Measurements from ENCODE around the gene ZCCHC24.

ZCCHC24 gene

GRCh38 chr10:79380125-79380945 lies 65.1 kb downstream of the ZCCHC24 start:
- DNase-seq (ENCODE audit: low spot score in 2 of 2) (peak in 1 of 2 donors; percentile 2), ATAC-seq (replicated peaks; ENCODE audit: extremely low read depth, poor library complexity, severe bottlenecking) (no peak)
- no peak overlapping the region for H3K27ac Mint-ChIP-seq (ENCODE audit: low read depth)
- no peaks in the 10 kb centered on the region for H3K27me3 Mint-ChIP-seq
- H3K36me3 Mint-ChIP-seq (ENCODE audit: insufficient read depth) = no peaks in the 10 kb centered on the region
- H3K9me3 Mint-ChIP-seq = no peaks in the 10 kb centered on the region
- no peaks in the 10 kb centered on the region for H3K4me1 Mint-ChIP-seq
- H3K4me3 Mint-ChIP-seq = no peak overlapping the region

- H3K4me3 Mint-ChIP-seq = no peak overlapping the region
Measured at GRCh38 chr10:79379512-79380124, 65.8 kb downstream of the ZCCHC24 start.

GRCh38 chr10:79378647-79379511 lies 66.5 kb downstream of the ZCCHC24 start:
- DNase-seq (ENCODE audit: low spot score in 2 of 2) = peak in 1 of 2 donors; percentile 10
- no peak overlapping the region for H3K27ac Mint-ChIP-seq (ENCODE audit: low read depth)
- no peak for ATAC-seq (replicated peaks; ENCODE audit: extremely low read depth, poor library complexity, severe bottlenecking)
- no peak overlapping the region for H3K4me3 Mint-ChIP-seq
- H3K4me1 Mint-ChIP-seq = peaks cover 6% of the 10 kb centered on the region
- no peaks in the 10 kb centered on the region for H3K9me3 Mint-ChIP-seq
- no peaks in the 10 kb centered on the region for H3K27me3 Mint-ChIP-seq
- H3K36me3 Mint-ChIP-seq (ENCODE audit: insufficient read depth) = peaks cover 3% of the 10 kb centered on the region

More at GRCh38 chr10:79379512-79380124, 65.8 kb downstream of the ZCCHC24 start:
- DNase-seq (ENCODE audit: low spot score in 2 of 2) (peak in 1 of 2 donors; percentile 5), ATAC-seq (replicated peaks; ENCODE audit: extremely low read depth, poor library complexity, severe bottlenecking) (no peak)
- no peaks in the 10 kb centered on the region for H3K27me3 Mint-ChIP-seq
- H3K27ac Mint-ChIP-seq (ENCODE audit: low read depth) = no peak overlapping the region
- H3K36me3 Mint-ChIP-seq (ENCODE audit: insufficient read depth) = peaks cover 3% of the 10 kb centered on the region
- peaks cover 3% of the 10 kb centered on the region for H3K4me1 Mint-ChIP-seq
- H3K9me3 Mint-ChIP-seq = no peaks in the 10 kb centered on the region

- H3K27ac Mint-ChIP-seq (ENCODE audit: low read depth) = no peak overlapping the region
- no peaks in the 10 kb centered on the region for H3K9me3 Mint-ChIP-seq
- DNase-seq (ENCODE audit: low spot score in 2 of 2) = no peak
- H3K27me3 Mint-ChIP-seq = no peaks in the 10 kb centered on the region
- H3K4me1 Mint-ChIP-seq = peaks cover 6% of the 10 kb centered on the region
- H3K4me3 Mint-ChIP-seq = no peak overlapping the region
- H3K36me3 Mint-ChIP-seq (ENCODE audit: insufficient read depth) = peaks cover 3% of the 10 kb centered on the region
- ATAC-seq (replicated peaks; ENCODE audit: extremely low read depth, poor library complexity, severe bottlenecking) = no peak
Measured at GRCh38 chr10:79378383-79378646, 67.1 kb downstream of the ZCCHC24 start.

- H3K27ac Mint-ChIP-seq (ENCODE audit: low read depth) = no peak overlapping the region
- H3K4me3 Mint-ChIP-seq = no peak overlapping the region
- ATAC-seq (replicated peaks; ENCODE audit: extremely low read depth, poor library complexity, severe bottlenecking) (no peak), DNase-seq (ENCODE audit: low spot score in 2 of 2) (peak in 1 of 2 donors; percentile 8)
- no peaks in the 10 kb centered on the region for H3K27me3 Mint-ChIP-seq
- no peaks in the 10 kb centered on the region for H3K9me3 Mint-ChIP-seq
- H3K4me1 Mint-ChIP-seq = peaks cover 6% of the 10 kb centered on the region
- H3K36me3 Mint-ChIP-seq (ENCODE audit: insufficient read depth) = peaks cover 3% of the 10 kb centered on the region
Measured at GRCh38 chr10:79377557-79378382, 67.7 kb downstream of the ZCCHC24 start.

- Mint-ChIP-seq H3K27me3 (no peaks in the 10 kb centered on the region), H3K36me3 (ENCODE audit: insufficient read depth) (peaks cover 3% of the 10 kb centered on the region), H3K4me1 (peaks cover 6% of the 10 kb centered on the region), H3K9me3 (no peaks in the 10 kb centered on the region), H3K4me3 (no peak overlapping the region), H3K27ac (ENCODE audit: low read depth) (no peak overlapping the region)
- ATAC-seq (replicated peaks; ENCODE audit: extremely low read depth, poor library complexity, severe bottlenecking) (no peak), DNase-seq (ENCODE audit: low spot score in 2 of 2) (peak in 1 of 2 donors; percentile 11)
Measured at GRCh38 chr10:79376751-79377556, 68.5 kb downstream of the ZCCHC24 start.

- no peak overlapping the region for H3K27ac Mint-ChIP-seq (ENCODE audit: low read depth)
Measured at GRCh38 chr10:79376078-79376628, 69.3 kb downstream of the ZCCHC24 start.

GRCh38 chr10:79375321-79376077 lies 69.9 kb downstream of the ZCCHC24 start:
- no peak overlapping the region for H3K27ac Mint-ChIP-seq (ENCODE audit: low read depth)
- DNase-seq (ENCODE audit: low spot score in 2 of 2) = peak in 1 of 2 donors; percentile 11
- H3K27me3 Mint-ChIP-seq = no peaks in the 10 kb centered on the region
- H3K4me3 Mint-ChIP-seq = no peak overlapping the region
- H3K4me1 Mint-ChIP-seq = peaks cover 6% of the 10 kb centered on the region
- no peaks in the 10 kb centered on the region for H3K9me3 Mint-ChIP-seq
- ATAC-seq (replicated peaks; ENCODE audit: extremely low read depth, poor library complexity, severe bottlenecking) = no peak
- peaks cover 3% of the 10 kb centered on the region for H3K36me3 Mint-ChIP-seq (ENCODE audit: insufficient read depth)

More at GRCh38 chr10:79376078-79376628, 69.3 kb downstream of the ZCCHC24 start:
- no peaks in the 10 kb centered on the region for H3K27me3 Mint-ChIP-seq
- no peak overlapping the region for H3K4me3 Mint-ChIP-seq
- ATAC-seq (replicated peaks; ENCODE audit: extremely low read depth, poor library complexity, severe bottlenecking) (no peak), DNase-seq (ENCODE audit: low spot score in 2 of 2) (peak in 1 of 2 donors; percentile 4)
- H3K36me3 Mint-ChIP-seq (ENCODE audit: insufficient read depth) = peaks cover 3% of the 10 kb centered on the region
- peaks cover 6% of the 10 kb centered on the region for H3K4me1 Mint-ChIP-seq
- no peaks in the 10 kb centered on the region for H3K9me3 Mint-ChIP-seq

- Mint-ChIP-seq H3K9me3 (no peaks in the 10 kb centered on the region), H3K27me3 (no peaks in the 10 kb centered on the region), H3K36me3 (ENCODE audit: insufficient read depth) (peaks cover 3% of the 10 kb centered on the region), H3K27ac (ENCODE audit: low read depth) (no peak overlapping the region), H3K4me3 (no peak overlapping the region), H3K4me1 (peaks cover 6% of the 10 kb centered on the region)
- ATAC-seq (replicated peaks; ENCODE audit: extremely low read depth, poor library complexity, severe bottlenecking) = peak; percentile 43
- DNase-seq (ENCODE audit: low spot score in 2 of 2) = peak; percentile 58 to 70
Measured at GRCh38 chr10:79374312-79375191, 70.9 kb downstream of the ZCCHC24 start.

- no peak overlapping the region for H3K27ac Mint-ChIP-seq (ENCODE audit: low read depth)
- no peaks in the 10 kb centered on the region for H3K9me3 Mint-ChIP-seq
- ATAC-seq (replicated peaks; ENCODE audit: extremely low read depth, poor library complexity, severe bottlenecking) = no peak
- no peak for DNase-seq (ENCODE audit: low spot score in 2 of 2)
- peaks cover 6% of the 10 kb centered on the region for H3K4me1 Mint-ChIP-seq
- H3K36me3 Mint-ChIP-seq (ENCODE audit: insufficient read depth) = peaks cover 3% of the 10 kb centered on the region
- H3K27me3 Mint-ChIP-seq = no peaks in the 10 kb centered on the region
- H3K4me3 Mint-ChIP-seq = no peak overlapping the region
Measured at GRCh38 chr10:79372871-79373270, 72.6 kb downstream of the ZCCHC24 start.

All from central memory CD8-positive, alpha-beta T cell (primary cell).